Skeletal muscle satellite cell (primary cell): ENCODE data around the gene COL1A1.

Experiments
- H3K27me3 ChIP-seq: 2 replicates; pipeline ENCODE4 v1.7.0; 2013; ENCODE audit warnings: low read length; ENCODE audit not compliant: control insufficient read depth, insufficient read depth
- H3K36me3 ChIP-seq: 2 replicates; pipeline ENCODE4 v1.7.0; 2013; ENCODE audit warnings: mild to moderate bottlenecking, control low read depth, low read length; ENCODE audit not compliant: insufficient read depth
- H3K4me1 ChIP-seq: 2 replicates; pipeline ENCODE4 v1.7.0; 2013; ENCODE audit warnings: low read length; ENCODE audit not compliant: control insufficient read depth, insufficient read depth
- H3K4me2 ChIP-seq: 2 replicates; pipeline ENCODE4 v1.7.0; 2013; ENCODE audit warnings: mild to moderate bottlenecking, low read length
- H3K4me3 ChIP-seq: 2 replicates; pipeline ENCODE4 v1.7.0; 2013; ENCODE audit warnings: low read length
- H3K9ac ChIP-seq: 2 replicates; pipeline ENCODE4 v1.7.0; 2013; ENCODE audit warnings: mild to moderate bottlenecking, low read depth, low read length, moderate library complexity
- H3K9me3 ChIP-seq: replicated peaks from 2 replicates; pipeline ENCODE4 v1.7.0; 2013; ENCODE audit warnings: mild to moderate bottlenecking, control low read depth, low read length

Gene COL1A1

DNA sequence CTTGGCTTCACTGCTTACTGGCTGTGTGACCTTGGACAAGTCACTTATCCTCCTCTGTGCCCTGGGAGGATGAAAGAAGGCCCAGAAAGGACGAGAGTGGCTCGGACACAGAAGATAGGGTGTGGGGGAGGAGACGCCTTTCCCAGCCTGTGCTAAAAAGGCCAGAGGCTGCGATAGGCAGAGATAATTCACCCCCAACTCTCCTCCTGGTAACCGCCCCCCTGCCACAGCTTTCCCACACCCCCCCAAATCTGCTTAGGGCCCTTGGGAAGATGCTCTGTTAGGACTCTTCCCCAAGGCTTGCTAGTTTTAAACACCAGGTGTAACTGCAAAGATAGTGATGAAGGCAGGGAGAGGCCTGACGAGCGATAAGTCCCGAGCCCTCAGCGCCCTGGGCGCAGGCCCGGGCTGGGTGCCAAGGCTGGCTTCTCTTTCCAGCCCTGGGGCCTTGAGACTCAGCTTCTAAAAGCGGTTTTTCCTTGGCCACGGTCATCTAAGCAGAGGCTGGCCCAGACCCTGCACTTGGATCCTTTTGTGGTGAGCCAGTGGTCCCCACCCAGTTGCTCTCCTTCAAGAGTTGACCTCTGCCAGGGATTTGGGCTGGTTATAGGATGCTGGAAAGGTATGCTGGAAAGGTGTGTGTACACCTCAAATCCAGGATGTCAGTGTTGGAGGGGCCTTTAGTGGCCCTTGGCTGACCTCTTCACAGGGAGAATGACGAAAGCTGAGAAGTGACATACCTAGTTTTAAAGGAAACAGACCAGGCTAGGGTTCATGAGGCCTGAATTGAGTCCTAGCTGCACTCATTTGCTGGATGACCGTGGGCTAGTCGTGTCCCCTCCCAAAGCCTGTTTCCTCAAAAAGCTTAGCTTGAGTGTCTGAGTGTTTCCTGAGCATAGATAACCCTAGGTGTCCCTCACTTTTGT lies 47.5 kb downstream of the COL1A1 start:
- Histone ChIP-seq H3K4me1 (peaks cover 16% of the 10 kb centered on the region), H3K27me3 (no peaks in the 10 kb centered on the region), H3K9ac (no peak overlapping the region), H3K4me2 (no peak overlapping the region), H3K9me3 (no peaks in the 10 kb centered on the region), H3K4me3 (no peak overlapping the region), H3K36me3 (no peaks in the 10 kb centered on the region)

DNA sequence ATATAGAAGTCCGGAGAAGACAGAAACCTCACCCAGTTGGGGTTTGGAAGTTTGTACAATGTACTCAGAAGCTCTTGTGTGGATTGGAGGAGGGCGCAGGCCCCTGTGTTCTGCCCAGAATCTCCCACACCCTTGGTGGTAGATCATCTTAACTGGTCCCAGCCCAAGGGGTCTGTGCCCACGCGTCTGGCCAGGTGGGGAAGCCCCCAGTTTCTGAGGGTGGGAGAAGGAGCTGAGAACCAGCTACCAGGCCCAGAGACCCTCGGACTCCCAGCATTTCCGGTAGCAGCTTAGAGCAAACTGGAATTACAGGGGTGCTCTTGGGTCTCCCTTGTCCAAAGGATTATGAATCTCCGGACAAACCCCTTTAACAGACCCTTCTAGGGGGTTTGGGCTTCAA lies 48.7 kb downstream of the COL1A1 start:
- H3K4me3 ChIP-seq = no peak overlapping the region
- no peaks in the 10 kb centered on the region for H3K9me3 ChIP-seq
- no peaks in the 10 kb centered on the region for H3K27me3 ChIP-seq
- peak overlapping the region; percentile 91 for H3K4me2 ChIP-seq
- peaks cover 18% of the 10 kb centered on the region for H3K4me1 ChIP-seq
- peak overlapping the region; percentile 82 for H3K9ac ChIP-seq
- no peaks in the 10 kb centered on the region for H3K36me3 ChIP-seq

DNA sequence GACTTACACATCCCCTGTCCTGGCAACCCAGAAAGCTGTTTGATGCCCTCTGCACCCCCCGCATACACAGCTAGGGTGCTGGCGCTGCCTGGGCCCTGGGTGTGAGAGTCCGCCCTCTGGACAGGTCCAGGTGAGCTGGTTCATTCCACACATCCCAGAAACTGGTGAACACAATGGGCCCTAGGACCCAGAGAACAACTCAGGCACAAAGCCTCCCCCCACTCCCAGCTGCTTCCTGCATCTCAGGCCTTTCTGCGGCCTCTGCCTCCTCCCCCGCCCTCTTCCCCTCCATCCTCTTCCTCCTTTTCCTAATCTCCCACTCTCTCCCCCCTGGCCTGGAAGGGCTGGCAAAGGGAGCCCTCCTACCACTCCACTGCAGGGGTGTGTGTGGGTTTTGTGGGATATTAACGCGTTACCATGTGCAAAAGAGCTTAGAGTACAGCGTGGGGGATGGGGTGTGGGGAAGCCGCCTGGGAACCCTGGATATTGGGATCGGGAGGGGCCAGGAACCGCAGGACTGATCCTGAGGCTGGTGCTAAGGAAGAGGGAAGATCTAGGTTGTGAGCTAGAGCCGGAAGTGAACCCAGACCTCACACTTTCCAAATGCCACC lies 49.4 kb downstream of the COL1A1 start:
- Histone ChIP-seq H3K36me3 (peaks cover under 1% of the 10 kb centered on the region), H3K9ac (peak overlapping the region; percentile 82), H3K9me3 (no peaks in the 10 kb centered on the region), H3K4me3 (peak overlapping the region; percentile 71), H3K4me1 (peaks cover 25% of the 10 kb centered on the region), H3K27me3 (no peaks in the 10 kb centered on the region), H3K4me2 (peak overlapping the region; percentile 91)

- Histone ChIP-seq H3K36me3 (peaks cover 8% of the 10 kb centered on the region), H3K27me3 (no peaks in the 10 kb centered on the region), H3K4me2 (peak overlapping the region; percentile 99), H3K4me3 (peak overlapping the region; percentile 80), H3K9ac (peak overlapping the region; percentile 89), H3K9me3 (no peaks in the 10 kb centered on the region), H3K4me1 (peaks cover 32% of the 10 kb centered on the region)
Measured at GRCh38 chr17:50151041-50151936, 50.1 kb downstream of the COL1A1 start.

DNA sequence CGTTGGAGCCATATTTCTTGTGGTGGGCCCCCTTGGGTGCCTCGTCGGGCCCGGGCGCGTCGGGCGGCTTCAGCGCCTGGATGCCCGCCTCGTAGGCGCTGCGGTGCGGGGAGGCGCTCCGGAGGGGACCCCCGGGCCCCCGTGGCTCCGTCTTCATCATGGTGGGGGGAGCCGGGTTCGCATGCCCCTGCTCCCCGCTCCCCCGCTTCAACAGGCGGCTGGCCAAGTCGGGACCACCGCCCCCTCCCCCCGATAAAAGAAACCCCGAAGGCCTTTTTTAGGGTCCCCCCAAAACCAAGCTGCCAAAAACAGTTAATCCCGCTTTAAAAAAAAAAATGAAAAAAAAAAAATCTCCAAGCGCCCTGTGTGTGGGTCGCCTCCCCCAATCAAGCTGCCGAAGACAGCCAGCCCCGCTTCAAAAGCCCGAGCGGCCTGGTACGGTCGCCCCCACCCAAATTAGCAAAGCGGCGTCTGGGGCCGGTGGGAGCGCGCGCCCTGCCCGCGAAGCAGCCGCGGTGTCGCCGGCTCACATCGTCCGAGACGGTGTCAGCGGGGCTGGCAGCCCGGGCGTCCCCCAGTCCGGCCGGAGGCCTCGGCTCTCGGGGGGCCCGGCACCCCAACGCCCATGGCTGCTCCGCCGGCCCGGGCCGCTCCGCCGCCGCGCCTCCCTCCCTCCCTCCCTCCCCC lies 50.9 kb downstream of the COL1A1 start, which contains the start of gene PPP1R9B:
Gene PPP1R9B (minus strand): TSS at position 324 of the 687 bp plus-strand sequence. CDS start 164 bp downstream, at position 160.
- Histone ChIP-seq H3K27me3 (no peaks in the 10 kb centered on the region), H3K36me3 (peaks cover 11% of the 10 kb centered on the region), H3K4me1 (peaks cover 37% of the 10 kb centered on the region), H3K4me3 (peak within 1 kb of the TSS; percentile 80), H3K9ac (peak within 1 kb of the TSS; percentile 89), H3K4me2 (peak within 1 kb of the TSS; percentile 99), H3K9me3 (no peaks in the 10 kb centered on the region)

DNA sequence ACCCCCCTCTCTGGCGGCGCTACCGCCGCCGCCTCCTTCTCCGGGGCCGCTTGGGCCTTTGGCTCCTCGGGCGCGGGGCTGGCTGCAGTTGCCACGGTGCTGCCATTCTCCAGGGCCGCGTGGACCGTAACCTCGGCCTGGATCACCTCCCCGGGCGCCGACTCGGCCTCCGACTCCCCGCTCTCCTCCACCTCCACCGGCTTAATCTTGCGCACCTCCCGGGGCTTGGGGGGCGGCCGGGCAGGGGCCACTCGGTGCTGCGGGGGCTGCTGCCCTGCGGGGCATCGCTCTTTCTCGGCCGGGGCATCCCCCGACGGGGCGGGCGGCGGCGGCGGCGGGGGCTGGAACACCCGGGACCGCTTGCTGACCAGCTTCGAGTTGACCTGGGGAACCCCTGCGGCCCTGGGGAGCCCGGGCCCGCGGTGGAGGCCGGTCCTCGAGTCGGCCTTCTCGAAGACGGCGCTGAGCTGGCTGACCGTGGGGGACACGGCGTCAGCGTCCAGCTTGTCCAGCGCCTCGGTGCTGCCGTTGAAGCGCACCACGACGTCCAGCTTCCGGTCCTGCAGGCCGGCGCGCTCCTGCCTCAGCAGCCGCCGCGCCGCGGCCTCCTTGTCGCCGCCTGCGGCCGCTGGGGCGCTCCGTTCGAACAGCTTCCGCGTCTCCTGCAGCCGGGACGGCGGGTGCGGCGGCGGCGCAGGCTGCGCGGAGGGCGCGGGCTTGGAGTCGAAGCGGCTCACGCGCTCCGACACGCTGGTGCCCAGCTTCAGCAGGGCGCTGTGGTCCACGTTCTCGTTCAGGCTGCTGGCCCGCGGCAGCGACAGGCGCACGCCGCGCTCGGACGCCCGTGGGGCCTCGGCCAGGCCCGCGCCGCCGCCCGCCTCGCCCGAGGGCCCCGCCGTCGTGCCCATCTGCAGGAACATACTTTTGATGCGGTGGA lies 51.7 kb downstream of the COL1A1 start:
- Histone ChIP-seq H3K4me1 (peaks cover 33% of the 10 kb centered on the region), H3K27me3 (no peaks in the 10 kb centered on the region), H3K4me3 (peak overlapping the region; percentile 80), H3K9me3 (no peaks in the 10 kb centered on the region), H3K36me3 (peaks cover 11% of the 10 kb centered on the region), H3K4me2 (peak overlapping the region; percentile 99), H3K9ac (peak overlapping the region; percentile 89)

DNA sequence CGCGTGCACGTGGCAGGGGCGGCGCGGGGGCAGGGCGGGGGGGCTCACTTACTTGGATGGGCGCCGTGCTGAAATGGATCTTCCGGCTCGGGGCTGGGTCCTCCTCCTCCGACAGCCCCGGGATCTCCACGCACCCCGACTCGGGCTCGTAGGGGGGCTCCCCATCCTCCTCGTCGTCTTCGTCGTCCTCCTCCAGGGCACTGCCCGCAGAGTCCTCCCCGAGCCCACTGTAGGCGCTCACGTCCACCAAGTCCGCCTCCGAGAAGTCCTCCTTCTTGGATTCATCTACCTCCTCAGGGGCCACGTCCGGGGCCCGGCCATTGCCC lies 52.4 kb downstream of the COL1A1 start:
- H3K9me3 ChIP-seq = no peaks in the 10 kb centered on the region
- peaks cover 17% of the 10 kb centered on the region for H3K36me3 ChIP-seq
- H3K27me3 ChIP-seq = no peaks in the 10 kb centered on the region
- H3K4me2 ChIP-seq = peak overlapping the region; percentile 99
- H3K9ac ChIP-seq = peak overlapping the region; percentile 89
- H3K4me3 ChIP-seq = peak overlapping the region; percentile 80
- H3K4me1 ChIP-seq = peaks cover 33% of the 10 kb centered on the region

DNA sequence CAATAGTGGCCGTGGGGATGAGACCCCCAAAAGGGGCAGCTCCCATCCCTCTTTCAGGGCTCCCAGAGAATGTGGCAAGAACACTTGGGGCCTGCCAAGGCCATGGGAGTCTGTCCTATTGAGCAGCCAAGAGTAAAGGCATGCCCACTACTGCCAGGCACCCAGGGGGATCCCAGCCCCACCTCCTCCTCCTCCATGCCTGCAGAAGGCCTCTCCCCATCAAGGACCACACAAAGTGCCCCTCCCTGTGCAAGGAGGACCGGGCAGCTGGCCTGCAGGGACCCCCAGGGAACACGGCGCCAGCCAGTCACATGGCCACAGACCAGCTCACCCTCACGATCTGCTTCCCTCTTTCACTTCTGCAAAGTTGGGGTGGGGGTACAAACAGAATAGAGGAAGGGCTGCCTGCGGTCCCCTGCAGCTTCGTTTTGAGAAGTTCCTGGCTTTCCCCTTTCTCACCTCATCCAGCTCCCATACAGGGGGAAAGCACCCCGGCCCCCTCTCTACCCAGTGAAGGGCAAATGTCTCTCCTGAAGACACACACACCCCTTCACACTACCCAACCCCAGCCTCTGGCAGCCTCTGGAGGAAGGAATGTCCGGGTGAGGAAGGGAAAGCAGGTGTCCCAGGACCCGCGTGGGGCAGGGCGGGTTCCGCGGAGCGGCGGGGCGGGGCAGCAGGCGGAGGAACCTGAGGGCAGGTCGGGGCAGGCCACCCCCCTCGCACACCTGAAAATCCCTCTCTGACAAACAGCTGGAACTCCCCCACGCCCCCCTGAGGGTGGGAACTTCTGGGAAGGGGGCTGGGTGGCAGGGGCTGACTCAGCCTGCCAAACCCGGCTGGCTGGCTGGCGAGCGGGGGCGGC lies 53.0 kb downstream of the COL1A1 start:
- peaks cover 33% of the 10 kb centered on the region for H3K4me1 ChIP-seq
- peaks cover 23% of the 10 kb centered on the region for H3K36me3 ChIP-seq
- no peaks in the 10 kb centered on the region for H3K27me3 ChIP-seq
- H3K4me2 ChIP-seq = peak overlapping the region; percentile 99
- peak overlapping the region; percentile 60 for H3K9ac ChIP-seq
- H3K9me3 ChIP-seq = no peaks in the 10 kb centered on the region
- H3K4me3 ChIP-seq = peak overlapping the region; percentile 80

DNA sequence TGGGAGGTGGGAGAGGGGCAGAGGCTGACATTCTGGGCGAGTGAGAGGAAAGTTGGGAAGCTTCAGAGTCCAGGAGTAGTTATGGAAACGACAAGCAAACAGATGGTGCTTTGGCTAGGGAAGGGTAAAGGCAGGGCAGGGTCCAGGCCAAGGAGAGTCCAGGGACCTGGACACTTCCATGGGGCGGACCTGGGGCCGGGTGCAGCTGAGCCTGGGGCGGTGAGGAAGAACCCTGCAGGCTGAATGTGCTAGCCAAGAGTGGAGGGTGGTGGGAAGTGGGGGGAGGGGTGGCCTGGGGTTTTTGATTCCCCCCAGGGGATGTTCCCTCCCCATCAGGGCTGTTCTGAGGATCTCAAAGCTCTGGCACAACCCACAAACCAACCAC lies 53.6 kb downstream of the COL1A1 start:
- Histone ChIP-seq H3K4me2 (peak overlapping the region; percentile 99), H3K4me1 (peaks cover 33% of the 10 kb centered on the region), H3K27me3 (no peaks in the 10 kb centered on the region), H3K9me3 (no peaks in the 10 kb centered on the region), H3K9ac (peak overlapping the region; percentile 60), H3K36me3 (peaks cover 27% of the 10 kb centered on the region), H3K4me3 (peak overlapping the region; percentile 80)
